ENCODE results near the gene VDR. TPM values are rescaled to one million over a fixed set of nuclear protein-coding genes. Genes with fewer than 3 reads are reported as not detected.

VDR gene
- total RNA-seq = 57.0 and 66.0 TPM in 2 replicates

GRCh38 chr12:47904713-47905709 lies at the start of gene VDR:
TSS of gene VDR (minus strand) at chr12:47904994. CDS start at chr12:47879113, 25,881 bp downstream.

GRCh38 chr12:47819896-47820630 lies 84.7 kb downstream of the VDR start, which contains the start of gene HDAC7:
TSS of gene HDAC7 (minus strand) at chr12:47819903. CDS start at chr12:47819785, 118 bp downstream.

Other genes with a start within 250 kb of the VDR start
- gene RPAP3, start 199.0 kb downstream of the VDR start, total RNA-seq = 12.9 and 14.4 TPM in 2 replicates
- gene ENDOU, start 179.5 kb downstream of the VDR start, total RNA-seq = under 0.01 and 0.49 TPM in 2 replicates
- gene RAPGEF3, start 146.1 kb downstream of the VDR start, total RNA-seq = 7.1 and 17.5 TPM in 2 replicates
- gene SLC48A1, start 131.8 kb downstream of the VDR start, total RNA-seq = 29.4 and 38.9 TPM in 2 replicates
- 78.2 and 84.3 TPM in 2 replicates for gene HDAC7, start 85.1 kb downstream of the VDR start, total RNA-seq
- 51.6 and 79.3 TPM in 2 replicates for gene TMEM106C, start 58.6 kb upstream of the VDR start, total RNA-seq
- 0.16 TPM in 1 of 2 replicates, not detected in the other for gene COL2A1, start 99.5 kb upstream of the VDR start, total RNA-seq
- gene SENP1, start 201.1 kb upstream of the VDR start, total RNA-seq = 24.9 and 28.1 TPM in 2 replicates
- 67.2 and 85.7 TPM in 2 replicates for gene PFKM, start 214.4 kb upstream of the VDR start, total RNA-seq